Ovary (tissue), 3 donors: ENCODE data around the gene DGCR8.

Source experiments
- CTCF ChIP-seq, 3 donors: fragments of 450-650 bp in 2 of 3; fragments of 200-600 bp in 1 of 3; IDR thresholded peaks; one replicate each; pipeline versions ENCODE4 v1.5.1 to v1.8.0; 2016 to 2022; ENCODE audit warnings: antibody characterized with exemption in 3 of 3, mild to moderate bottlenecking in 1 of 3
- EP300 ChIP-seq: sonication (generic); formaldehyde crosslinking; IDR thresholded peaks from one replicate; pipeline ENCODE4 v1.6.1; 2017; ENCODE audit warnings: antibody characterized with exemption
- POLR2A ChIP-seq: fragments of 450-650 bp; IDR thresholded peaks from one replicate; pipeline ENCODE4 v1.6.1; 2017; ENCODE audit warnings: antibody characterized with exemption, mild to moderate bottlenecking, moderate library complexity
- donor health status: DM: no; HTN: no; CAD: no.

- TF ChIP-seq POLR2A (no peak), CTCF (IDR thresholded peaks at IDR 0.05) (no peak), EP300 (no peak)
Measured at GRCh38 chr22:20128619-20128901, 48.5 kb downstream of the DGCR8 start.
